Renal cortical epithelial cell (primary cell): Measurements from ENCODE around the gene MAP3K10. TPM values are rescaled to one million over a fixed set of nuclear protein-coding genes. Genes with fewer than 3 reads are reported as not detected.

Experiments used
- DNase-seq: peaks from one replicate; pipeline ENCODE4 v3.0.0-alpha.2; 2011; ENCODE audit warnings: low read depth
- total RNA-seq: library from RNA; depleted of rRNA; stranded (reverse); fragments of >200 nt; gene quantifications from 2 replicates; pipeline ENCODE4 v1.2.3, GENCODE V29; 2014

The MAP3K10 gene
- total RNA-seq, 1 donor from 2014 or later: 11.2 TPM

DNA sequence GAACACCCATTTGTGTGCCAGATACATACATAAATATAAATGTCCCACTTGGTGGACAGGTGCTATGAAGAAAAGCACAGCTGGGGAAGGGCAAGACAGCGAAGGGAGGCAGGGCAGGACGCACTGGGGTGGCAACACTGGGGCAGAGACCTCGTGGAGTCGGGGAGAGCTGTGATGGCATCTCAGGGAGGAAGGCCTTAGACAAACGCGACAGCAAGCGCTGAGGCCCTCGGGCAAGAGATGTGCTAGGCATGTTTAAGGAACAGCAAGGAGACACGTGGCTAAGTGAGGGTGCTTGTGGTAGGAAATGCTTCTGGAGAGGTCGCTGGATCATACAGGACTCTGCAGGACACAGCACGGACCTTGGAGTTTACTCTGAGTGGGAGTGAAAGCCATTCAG is 58.6 kb downstream of the MAP3K10 start:
- no peak for DNase-seq

GRCh38 chr19:40251244-40251643 is 60.0 kb downstream of the MAP3K10 start:
- DNase-seq: no peak

- no peak for DNase-seq
Measured at GRCh38 chr19:40251991-40252390, 60.8 kb downstream of the MAP3K10 start.

DNA sequence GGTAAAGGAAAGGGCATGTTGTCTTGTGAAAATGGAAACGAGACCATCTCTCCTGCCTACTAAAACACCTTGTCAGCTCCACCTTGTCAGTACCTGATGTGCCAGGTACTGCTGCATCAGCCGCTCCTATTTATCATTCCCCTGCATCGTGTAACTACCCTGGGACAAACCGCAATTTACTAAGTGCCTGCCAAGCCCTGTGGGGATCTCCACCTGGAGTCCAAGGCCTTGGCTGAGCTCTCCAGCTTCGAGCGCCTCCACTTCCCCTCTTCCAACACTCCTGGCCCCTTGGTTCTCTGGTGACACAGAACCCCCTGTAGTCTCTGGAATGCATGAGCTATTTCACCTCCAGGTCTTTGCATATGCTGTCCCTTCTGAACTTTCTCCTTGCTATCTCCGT is 61.2 kb downstream of the MAP3K10 start:
- DNase-seq: no peak

GRCh38 chr19:40253611-40254092 is 62.4 kb downstream of the MAP3K10 start:
- no peak for DNase-seq

- no peak for DNase-seq
Measured at GRCh38 chr19:40254714-40255418, 63.6 kb downstream of the MAP3K10 start.

- no peak for DNase-seq
Measured at GRCh38 chr19:40255619-40256166, 64.5 kb downstream of the MAP3K10 start.

DNA sequence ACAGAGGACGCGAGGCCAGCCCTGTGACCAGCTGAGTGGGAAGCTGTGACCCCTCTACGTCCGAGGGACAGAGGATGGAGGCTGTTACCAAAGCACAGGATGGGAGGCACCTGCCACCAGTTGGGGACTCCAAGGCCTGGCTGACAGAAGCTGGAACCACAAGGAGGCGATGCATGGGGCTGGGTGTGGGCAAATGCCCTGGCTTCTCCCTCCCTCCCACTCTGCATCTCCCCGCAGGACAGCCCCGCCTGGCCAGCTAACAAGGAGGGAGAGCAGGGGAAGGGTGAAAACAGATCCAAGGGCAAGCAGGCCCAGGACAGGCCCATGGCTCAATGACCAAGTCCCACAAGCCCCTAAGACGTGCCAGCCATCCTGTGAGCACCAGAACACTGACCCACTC is 65.3 kb downstream of the MAP3K10 start:
- no peak for DNase-seq

GRCh38 chr19:40257096-40257517 is 65.9 kb downstream of the MAP3K10 start:
- DNase-seq: peak; percentile 84

DNA sequence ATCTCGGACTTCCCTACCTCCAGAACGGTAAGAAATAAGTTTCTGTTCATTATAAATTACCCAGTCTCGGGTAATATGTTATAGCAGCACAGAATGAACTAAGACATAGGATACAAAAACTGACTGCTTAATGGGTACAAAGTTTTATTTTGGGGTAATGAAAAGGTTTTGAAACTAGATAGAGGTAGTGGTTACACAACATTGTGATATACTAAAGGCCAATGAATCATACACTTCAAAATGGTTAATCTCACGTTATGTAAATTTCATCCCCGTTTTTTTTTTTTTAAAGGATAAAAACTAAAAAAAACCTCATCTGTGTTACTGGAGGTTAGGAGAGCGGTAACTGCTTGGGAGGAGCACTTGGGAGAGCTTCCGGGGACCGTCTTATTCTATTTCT is 70.4 kb downstream of the MAP3K10 start:
- DNase-seq: no peak

- no peak for DNase-seq
Measured at GRCh38 chr19:40262422-40262821, 71.2 kb downstream of the MAP3K10 start.

- no peak for DNase-seq
Measured at GRCh38 chr19:40263440-40264313, 72.5 kb downstream of the MAP3K10 start.

- DNase-seq: no peak
Measured at GRCh38 chr19:40264314-40265054, 73.3 kb downstream of the MAP3K10 start.

Other genes with a start within 250 kb of the MAP3K10 start
- gene PSMC4, start 220.3 kb upstream of the MAP3K10 start, total RNA-seq: 128 and 155 TPM in 2 replicates
- 0.52 and 5.7 TPM in 2 replicates for gene ZNF546, start 194.4 kb upstream of the MAP3K10 start, total RNA-seq
- gene ZNF780B, start 135.2 kb upstream of the MAP3K10 start, total RNA-seq: 4.5 and 33.2 TPM in 2 replicates
- gene ZNF780A, start 100.5 kb upstream of the MAP3K10 start, total RNA-seq: 7.5 and 40.4 TPM in 2 replicates
- gene TTC9B, start 27.0 kb downstream of the MAP3K10 start, total RNA-seq: not detected in 2 replicates
- gene CCNP, start 35.3 kb downstream of the MAP3K10 start, total RNA-seq: 0.05 and 0.52 TPM in 2 replicates
- gene AKT2, start 93.9 kb downstream of the MAP3K10 start, total RNA-seq: 65.8 and 111 TPM in 2 replicates
- 3.5 and 6.7 TPM in 2 replicates for gene C19orf47, start 157.0 kb downstream of the MAP3K10 start, total RNA-seq
- 190 and 321 TPM in 2 replicates for gene PLD3, start 157.3 kb downstream of the MAP3K10 start, total RNA-seq
- not detected in 2 replicates for gene HIPK4, start 198.8 kb downstream of the MAP3K10 start, total RNA-seq
- 0.52 and 1.0 TPM in 2 replicates for gene PRX, start 222.0 kb downstream of the MAP3K10 start, total RNA-seq
- 13.3 and 17.0 TPM in 2 replicates for gene SERTAD1, start 234.6 kb downstream of the MAP3K10 start, total RNA-seq